DMS79 treated with DMSO at 0.1 percent for 48 hours (cell line): ENCODE data around the gene MAGEF1.
A peak's percentile ranks its signal among the peaks of the same experiment; 100 is the strongest.
"Not testable (repeated sequence)": the region's sequence is repeated elsewhere in the genome, so short reads cannot be mapped to it uniquely, and the experiment has no call there.

Experiments
- DNase-seq: peaks from one replicate; lab custom pipeline; 2025; lab: John Stamatoyannopoulos, UW

MAGEF1 gene

DNA sequence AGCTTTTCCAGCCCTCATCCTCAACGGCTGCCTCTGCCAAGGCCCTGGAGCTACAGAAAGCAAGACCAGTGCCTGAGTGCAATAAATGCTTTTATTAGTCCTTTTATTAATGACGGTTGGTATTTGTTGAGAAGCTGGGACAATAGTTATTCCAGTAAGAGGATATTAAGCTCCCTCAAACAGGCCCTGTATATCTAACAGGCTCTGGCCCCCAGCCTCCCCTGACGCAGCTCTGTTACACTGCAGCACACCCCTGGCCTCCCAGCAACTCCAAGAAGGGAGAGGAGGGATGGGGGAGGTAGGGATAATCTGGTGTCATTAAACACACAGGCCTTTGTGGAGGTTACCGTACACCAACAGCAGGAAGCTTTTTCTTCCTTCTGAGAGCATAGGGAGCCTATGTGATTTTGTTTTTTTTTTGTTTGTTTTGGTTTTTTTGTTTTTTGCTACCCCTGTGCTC is 30.8 kb upstream of the MAGEF1 start:
- DNase-seq, result no peak

DNA sequence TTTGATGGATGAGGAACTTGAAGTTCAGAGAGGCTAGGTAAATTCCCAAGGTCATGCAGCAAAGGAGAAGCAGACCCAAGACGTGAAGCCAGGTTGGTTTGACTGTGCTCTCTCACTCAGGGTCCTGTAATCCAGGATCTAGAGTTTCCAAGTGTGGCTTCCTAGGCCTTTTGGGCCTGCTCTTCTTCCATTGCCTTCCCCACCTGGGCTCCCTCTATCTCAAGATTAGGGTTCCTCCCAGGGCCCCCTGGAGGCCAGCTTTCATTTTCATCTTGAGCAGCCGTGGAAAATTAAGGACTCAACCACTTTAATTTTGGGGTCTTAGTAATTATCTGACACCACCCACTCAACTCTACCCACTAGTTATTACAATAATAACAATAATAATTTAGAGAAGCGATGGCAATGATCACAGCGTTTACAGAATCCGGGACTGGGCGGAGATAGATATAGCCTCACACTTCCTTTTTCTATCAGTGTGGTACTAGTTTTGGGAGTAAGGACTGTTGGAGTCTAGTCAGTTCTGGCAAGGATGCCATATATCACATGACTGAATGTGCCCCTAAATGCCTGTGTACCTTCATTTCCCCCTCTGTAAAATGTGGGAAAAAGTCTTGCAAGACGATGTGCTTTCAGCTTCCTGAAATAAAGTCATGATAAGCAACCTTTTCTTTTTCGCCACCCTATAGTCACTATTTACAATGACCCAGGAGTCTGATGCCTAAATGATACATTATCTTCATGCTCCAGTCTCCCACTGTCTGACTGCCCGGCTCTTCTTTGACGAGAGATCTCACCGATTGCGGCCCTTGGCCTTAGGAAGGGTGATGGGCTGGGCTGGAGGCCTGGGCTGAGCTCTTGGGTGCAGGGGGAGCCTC is 30.2 kb upstream of the MAGEF1 start:
- DNase-seq, result no peak

DNA sequence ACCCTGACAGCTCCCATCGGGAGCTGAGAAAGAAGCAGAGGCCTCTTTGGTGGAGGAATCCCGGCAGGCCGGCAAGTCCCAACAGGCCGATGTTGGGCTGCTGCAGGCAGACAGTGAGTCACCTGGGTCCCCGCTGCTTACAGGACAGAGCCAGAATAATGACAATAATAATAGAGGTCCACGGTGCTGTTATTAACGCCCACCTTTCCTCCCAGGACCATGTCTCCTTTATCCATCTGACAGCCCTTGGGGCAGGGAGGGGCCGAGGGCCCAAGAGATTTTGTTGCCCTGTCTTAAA is 29.3 kb upstream of the MAGEF1 start:
- no peak for DNase-seq

DNA sequence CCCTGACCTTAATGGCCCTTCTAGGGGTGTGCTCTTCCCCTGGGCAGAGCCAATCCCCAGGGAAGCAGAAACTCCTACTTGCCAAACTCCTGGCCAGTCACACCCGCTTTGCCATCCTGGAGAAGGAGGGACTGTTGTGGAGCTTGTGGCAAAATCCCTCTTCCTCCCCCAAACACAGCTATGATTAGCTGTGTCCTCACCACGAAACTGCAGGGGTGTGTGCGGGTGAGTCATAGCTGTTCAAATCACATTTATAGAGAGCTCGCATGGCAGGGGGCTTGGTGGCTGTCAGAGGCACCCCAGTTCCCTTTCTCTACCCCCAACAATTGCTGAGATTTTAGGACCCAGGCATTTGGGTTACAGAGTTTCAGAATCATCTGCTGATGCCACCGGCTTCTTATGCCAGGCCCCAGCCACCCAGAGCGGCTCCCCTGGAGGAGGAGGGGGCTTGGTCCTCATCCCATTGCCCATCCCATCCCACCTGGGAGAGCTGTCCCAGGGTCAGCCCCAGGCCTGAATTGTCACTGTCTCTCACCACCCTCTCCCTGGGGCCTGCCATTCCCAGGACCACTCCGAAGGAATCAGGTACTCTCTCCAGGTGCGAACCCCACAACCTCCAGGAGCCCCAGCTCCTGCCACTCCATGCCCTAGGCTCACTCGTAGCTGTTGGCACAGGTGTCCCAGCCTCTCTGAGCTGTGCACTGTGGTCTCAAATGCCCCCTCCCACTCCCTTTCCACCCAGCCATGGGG is 28.8 kb upstream of the MAGEF1 start:
- DNase-seq, result no peak

DNA sequence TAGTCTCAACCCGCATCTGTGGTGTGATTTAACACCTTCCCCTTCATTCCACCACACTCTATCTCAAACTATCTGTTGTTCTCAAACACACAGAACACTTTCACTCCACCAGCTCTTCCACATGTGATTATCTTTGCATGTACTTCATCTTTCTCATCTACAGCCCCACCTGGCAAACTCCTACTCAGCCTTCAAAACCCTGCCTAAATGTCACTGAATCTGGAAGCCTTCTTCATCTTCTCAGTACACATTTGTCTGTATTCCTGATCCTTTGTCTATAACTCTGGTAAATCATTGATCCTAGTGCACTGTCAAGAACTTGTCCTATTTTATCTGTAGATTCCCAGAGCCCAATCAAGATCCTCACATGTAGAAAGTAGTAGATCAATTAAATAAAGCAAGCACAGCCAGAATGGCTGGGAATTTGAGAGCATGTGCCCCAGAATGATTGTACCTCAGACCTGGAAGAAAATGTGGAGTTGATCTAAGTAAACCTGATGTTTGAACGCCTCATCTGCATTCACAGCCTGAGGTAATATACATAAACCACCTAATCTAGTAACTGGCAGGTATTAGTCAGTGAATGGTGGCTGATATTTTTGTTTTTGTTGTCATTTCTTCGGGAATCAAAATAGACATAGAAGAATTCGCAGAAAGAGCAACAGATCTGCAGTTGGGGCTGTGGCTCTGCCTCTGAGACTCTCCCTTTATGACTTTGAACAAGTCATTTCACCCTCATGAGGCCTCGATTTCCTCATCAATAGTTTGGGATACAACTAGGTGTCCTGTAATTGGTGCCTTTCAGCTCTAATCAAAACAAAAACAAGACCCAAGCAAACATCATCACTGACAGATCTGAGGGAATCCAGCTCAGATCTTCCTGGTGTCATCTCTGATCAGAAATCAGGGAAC is 28.0 kb upstream of the MAGEF1 start:
- DNase-seq, result no peak

DNA sequence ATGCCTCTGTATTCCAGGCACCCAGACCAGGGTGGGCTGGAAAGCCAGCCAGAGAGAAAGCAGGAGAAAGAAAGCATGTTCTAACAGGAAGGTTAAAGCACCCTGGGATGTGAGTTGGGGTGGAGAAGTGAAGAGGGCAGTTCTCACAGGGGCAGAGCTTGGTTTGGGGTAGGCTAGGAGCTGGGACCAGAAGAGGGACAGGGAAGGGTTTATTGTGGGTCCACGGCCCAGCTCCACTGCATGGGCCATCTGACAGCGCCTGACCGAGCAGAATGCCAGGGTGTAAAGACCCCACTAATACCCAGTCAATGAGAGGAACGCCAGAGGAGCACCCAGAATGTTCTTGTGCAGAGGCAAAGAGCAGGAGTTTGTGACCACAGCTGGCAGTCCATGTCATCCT is 27.1 kb upstream of the MAGEF1 start:
- no peak for DNase-seq

DNA sequence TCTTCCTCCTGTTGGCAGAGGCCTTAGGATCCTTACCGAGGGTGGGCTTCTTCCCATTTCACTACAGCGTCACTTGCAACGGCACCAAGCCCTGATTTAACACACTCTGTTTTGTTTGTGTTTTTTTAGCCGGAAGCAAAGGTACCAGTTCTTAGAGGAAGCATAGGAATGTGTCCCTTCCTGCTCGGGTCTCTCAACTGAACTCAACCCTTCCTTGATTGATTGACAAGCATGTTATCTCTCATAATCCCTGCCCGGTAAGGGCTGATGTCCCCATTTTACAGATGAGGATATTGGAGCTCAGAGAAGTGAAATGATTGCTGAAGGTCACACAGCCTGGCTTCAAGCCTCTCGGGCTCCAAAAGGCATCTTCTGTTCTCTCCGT is 26.6 kb upstream of the MAGEF1 start:
- DNase-seq, result no peak

DNA sequence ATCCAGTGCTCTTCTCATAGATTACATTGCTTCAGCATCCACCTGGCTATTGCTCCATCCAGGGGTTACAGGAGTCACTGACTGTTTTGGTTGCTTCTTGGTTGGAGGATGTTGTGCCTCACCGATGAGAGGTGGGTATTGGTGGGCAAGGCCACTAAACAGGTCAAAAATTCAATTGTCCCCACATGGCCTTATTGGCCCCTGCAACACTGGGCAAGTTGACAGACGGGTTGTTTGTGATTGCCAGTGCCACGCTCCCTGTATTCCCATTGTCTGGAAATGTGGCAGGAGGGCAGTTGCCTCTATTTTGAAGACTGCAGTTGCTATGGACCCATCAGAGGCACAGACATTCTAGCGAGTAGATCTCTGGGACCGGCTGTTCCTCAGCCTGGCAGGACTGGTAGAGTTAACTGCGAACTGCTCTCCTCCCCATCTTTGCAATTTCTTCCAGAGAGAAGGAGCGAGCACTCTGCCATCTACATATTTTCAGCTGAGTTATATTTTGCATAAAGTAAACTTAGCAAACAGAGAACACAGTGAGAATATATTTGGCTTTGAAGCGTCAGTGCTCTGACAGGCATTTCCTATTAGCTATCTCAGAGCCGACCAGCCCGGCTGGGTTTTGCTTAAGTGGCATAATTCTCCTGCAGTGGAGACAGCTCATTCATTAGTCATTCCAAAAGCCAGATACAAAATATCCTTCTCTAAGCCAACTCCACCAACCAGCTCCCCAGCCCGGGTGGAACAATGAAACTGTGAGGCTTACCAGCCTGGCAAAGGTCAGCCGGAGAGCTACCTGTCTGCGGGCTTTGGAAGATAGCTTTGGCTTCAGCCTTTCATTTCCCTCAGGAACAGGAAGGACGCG is 26.0 kb upstream of the MAGEF1 start:
- no peak for DNase-seq

DNA sequence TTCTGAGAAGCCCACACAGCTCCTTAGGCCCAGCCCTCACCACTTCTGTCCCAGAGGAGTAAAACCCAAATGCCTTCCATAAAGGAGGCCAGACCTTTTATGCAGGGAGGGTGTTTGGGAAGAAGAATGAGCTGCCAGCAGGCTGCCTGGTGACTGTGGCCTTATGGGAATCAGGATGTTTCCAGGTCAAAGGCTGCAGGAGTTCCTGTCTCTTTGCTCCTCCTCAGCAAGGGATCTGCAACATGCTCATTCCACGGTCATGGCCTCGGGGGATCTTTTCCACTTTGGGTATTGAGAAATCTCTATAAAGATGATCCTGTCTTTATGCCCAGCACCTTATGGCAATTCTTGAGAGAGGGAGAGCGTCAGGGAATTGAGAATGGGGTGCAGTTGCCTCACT is 25.2 kb upstream of the MAGEF1 start:
- DNase-seq, result no peak

DNA sequence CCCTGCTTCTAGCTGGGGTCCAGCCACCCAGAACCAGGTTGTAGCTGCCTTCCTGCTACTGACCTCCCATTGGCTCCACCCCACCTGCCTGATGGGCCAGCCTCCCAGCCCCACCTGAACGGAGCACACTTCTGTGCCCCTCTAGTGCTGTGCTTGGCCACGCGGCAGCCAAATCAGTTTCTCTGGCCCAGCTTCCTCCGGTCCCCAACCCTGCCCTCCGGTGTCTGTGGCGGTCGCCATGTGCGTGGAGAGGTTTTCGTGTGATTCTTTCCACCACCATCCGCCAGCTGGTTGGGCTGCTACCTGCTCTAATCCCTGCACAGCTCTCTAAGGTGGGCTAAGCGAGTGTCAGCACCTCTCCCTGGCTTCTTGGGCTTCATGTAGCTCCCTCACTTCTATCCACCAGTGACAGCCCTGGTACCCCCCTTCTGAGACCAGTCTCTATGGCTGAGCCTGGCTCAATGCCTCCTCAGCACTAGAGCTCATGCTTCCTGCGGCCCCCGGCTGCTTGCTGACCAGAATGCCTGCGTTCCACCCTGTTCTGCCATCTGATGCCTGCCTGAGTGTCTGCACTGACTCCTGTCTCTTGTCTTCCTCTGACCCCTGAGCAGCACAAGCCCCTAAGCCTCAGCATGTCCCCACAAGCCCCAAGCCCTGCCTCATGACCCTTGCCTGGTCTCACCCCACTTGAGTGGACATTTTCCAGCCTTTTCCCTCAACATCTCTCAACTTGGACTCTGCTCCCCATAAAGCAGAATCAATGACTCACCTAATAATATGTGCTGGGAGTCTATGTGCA is 23.2 kb upstream of the MAGEF1 start:
- DNase-seq, result no peak

DNA sequence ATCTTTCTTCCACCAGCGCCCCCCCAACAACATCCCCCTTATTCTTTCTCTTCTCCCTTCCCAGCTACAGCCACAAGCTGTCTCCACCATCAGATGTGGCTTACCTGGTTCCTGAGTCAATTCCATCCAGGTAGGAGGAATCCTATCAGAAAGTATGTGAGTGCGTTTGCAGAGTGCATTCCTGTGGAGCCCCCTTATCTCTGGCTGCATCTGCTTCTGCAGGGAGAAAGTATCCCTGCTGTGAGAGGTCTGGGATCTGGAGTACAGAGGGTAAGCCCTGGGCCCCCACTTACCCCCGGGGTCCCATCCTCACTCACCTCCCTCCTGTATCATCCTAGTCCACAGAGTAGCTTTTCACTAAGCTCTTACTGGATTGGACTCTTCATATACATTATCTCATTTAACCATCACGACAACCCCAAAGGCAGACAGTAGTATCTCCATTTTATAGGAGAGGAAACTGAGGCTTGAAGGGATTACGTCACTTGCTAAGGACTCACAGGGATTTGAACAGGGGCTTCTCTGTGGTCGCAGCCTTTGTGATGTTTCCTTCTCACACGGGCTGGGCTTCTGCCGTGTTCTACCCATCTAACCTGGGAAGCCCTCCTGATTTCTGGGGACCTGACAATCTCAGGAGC is 22.2 kb upstream of the MAGEF1 start:
- DNase-seq, result no peak

DNA sequence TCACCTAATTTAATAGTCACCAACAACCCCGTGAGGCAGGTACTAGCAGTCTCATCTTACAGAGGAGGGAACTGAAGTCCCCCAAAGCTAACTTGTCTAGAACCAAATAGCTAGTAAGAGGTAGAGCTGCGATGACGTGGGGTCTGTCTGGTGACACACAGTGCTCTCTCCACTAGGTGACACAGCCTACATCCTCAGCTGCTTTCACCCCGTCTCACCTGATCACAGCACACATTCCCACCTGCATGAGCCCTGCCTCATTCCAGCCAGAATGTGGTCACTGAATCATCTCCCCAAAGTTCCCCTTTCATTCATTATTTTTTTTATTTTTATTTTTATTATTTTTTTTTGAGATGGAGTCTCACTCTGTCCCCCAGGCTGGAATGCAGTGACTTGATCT is 21.3 kb upstream of the MAGEF1 start:
- no peak for DNase-seq

DNA sequence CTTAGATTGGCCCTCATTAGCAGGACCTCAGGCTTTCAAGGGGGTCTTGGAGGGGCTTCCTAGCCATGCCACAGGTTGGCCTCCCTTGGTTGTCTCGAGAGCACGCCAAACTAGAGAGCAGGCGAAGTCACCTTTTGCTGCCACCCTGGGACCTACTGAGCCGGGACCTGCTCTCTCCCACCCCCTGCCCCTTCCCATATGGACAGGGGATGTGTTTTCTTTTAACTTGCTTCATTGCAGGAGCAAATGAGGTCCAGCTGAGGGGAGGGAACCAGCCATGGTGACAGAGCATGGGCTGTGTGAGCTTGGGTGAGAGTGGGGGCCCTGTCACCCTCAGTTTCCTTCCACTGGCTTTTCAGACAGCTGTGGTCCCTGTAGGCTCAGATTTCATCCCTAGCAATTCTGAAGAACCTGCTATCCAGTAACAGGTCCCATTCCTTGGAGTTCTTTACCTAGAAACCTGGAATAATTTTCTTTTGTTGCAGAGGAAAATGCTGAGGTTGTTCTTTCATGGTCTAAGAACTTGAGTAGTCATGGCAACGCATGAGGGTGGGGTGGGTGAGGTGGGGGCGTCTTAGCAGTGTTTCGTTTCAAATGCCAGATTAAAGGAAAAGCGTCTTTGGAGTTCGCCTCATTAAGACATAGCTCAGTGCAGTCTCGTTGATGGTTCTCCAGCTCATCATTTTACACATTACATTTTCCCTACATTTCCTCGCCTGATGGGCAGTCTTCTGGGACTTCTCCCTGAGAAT is 20.1 kb upstream of the MAGEF1 start:
- DNase-seq, result no peak

DNA sequence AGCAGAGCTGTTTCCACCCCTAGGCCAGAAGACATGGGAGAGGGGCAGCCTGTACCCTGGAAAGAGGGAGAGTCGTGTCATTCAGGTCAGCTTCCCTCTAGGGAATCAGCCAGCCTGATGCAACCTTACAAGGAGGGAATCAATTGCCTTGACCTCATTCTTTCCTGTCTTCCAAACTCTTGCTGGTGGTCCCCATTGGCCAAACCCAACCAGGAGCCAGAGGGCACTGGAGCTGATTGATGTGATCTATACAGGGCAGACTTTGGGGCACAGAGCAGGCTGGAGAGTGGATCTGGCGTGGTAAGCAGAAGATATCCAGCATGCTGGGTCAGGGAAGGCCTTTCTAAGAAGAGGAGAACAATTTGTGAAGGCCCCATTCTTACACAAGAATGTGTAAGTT is 19.1 kb upstream of the MAGEF1 start:
- DNase-seq, result no peak

DNA sequence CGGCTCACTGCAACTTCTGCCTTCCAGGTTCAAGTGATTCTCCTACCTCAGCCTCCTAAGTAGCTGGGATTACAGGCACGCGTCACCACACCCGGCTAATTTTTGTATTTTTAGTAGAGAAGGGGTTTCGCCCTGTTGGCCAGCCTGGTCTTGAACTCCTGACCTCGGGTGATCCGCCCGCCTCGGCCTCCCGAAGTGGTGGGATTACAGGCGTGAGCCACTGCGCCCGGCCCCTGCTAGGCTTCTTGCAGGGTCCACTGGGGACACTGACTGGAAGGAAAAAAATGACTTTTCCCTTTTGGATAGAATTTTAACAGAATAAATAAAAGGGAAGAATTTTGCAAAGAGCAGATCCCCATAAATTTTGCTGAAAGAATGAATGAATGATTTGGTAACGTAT is 17.3 kb upstream of the MAGEF1 start:
- not testable (repeated sequence) for DNase-seq

DNA sequence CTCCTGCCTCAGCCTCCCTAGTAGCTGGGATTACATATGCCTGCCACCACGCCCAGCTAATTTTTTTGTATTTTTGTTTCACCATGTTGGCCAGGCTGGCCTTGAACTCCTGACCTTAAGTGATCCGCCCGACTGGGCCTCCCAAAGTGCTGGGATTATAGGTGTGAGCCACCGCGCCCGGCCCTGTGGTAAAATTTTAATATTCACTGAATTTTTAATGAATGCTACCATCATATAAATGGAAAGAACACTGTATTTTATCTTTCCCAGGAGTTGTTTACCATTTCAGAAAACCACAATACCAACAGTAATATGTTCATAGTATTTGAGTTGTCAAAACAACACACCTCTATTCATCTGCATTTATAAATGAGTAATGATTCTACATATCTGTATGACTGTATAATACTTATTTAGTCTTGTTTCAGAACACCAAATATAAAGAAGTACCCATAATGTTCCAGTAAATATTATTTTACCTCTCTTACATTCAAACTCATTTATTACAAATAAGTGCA is 16.2 kb upstream of the MAGEF1 start:
- no peak for DNase-seq

DNA sequence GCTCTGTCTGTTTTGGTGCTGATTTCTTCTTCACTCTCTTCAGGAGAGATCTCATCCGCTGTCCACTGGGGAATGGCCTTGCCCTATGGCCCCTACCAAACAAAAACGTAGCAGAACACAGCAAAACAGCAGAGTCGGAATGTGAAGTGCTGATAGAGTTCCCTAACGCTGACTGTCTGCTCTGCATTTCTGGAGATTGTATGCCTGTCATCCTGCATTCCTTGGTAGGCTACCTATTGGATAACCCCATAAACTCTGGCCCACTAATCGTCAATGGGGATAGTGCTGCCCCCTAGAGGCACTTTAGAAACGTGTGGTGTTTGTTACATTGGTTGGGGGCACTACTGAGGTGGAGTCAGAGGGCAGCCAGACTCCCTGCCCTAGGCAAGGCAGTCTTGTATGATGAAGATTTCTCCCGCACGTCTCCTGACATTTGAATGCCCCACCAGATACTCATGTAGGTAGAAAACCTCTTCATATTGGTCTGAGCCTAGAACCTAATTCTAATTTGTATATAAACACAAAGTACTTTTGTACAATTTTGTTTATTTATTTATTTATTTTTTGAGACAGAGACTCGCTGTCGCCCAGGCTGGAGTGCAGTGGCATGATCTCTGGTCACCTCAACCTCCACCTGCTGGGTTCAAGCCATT is 15.6 kb upstream of the MAGEF1 start:
- DNase-seq, result peak; percentile 33

DNA sequence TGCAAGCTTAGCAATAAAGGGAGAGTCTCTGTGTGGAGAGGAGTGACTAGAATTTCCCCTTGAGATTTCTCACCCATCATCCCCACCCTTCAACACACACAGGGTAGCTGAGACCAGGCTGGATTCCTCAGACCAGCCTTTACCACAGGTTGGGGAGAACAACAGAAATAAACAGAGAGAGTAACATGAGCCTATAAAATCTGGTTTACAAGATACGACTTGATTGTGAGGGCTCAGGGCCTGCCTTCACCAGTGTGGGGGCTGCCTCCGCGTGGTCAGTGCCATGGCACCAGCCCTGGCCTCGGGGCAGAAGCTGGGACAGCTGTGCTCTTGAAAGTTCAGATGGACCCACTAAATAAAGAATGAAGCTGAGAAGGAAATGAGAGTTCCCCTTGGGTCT is 14.6 kb upstream of the MAGEF1 start:
- no peak for DNase-seq
